Endometrial microvascular endothelial cells (primary cell): Measurements from ENCODE around the gene UBXN10. TPM values are rescaled to one million over a fixed set of nuclear protein-coding genes. Genes with fewer than 3 reads are reported as not detected.

ENCODE experiments used
- in situ Hi-C: cut with HindIII; loops from 2 replicates; pipeline ENCODE4 v1.10.0; 2017; ENCODE audit warnings: low sequenced_read_pairs, low pct_unique_long_range_greater_than_20kb; ENCODE audit errors: inconsistent ontology term
- total RNA-seq: library from RNA; depleted of rRNA; stranded (reverse); fragments of >200 nt; gene quantifications from one replicate; pipeline ENCODE4 v1.2.3, GENCODE V29; 2015; ENCODE audit errors: inconsistent ontology term

Gene UBXN10
- total RNA-seq, 1 donor from 2014 or later, result not detected

DNA sequence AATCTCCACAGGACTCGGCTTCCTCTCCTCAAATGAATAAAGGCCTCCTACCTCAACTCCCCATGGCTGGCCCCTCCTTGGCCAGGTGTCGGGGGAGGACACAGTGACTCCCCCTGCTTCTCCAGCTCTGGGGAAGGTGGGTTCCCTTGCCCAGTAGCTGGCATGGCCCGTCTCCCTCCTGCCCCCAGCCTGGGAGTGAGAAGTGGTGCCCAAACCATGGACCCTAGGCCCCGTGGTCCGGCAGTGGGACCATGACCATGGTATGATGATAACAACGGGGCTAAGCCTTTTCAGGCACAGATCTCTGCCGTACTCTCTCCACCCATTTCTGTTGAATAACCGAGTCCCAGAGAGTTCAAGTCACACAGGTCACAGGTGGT lies 35.6 kb upstream of the UBXN10 start:
- in situ Hi-C loops, result no loop called here

DNA sequence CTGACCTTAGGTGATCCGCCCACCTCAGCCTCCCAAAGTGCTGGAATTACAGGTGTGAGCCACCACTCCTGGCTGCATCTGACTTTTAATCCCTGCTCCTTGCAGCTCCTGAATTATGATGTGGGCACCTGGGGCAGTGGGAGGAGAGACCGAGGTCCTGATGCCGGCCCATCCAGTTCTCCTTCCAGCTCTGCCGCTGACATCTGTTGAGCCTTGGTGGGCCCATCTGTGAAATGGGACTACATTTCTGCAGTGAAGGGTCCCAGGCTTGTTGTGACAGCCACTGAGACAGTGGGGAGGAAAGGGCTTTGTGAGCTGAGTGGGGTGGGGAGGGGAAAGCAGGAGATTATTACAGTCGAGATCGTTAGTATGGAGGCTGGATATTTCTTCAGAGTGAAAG lies 34.9 kb upstream of the UBXN10 start:
- in situ Hi-C loops, result no loop called here

DNA sequence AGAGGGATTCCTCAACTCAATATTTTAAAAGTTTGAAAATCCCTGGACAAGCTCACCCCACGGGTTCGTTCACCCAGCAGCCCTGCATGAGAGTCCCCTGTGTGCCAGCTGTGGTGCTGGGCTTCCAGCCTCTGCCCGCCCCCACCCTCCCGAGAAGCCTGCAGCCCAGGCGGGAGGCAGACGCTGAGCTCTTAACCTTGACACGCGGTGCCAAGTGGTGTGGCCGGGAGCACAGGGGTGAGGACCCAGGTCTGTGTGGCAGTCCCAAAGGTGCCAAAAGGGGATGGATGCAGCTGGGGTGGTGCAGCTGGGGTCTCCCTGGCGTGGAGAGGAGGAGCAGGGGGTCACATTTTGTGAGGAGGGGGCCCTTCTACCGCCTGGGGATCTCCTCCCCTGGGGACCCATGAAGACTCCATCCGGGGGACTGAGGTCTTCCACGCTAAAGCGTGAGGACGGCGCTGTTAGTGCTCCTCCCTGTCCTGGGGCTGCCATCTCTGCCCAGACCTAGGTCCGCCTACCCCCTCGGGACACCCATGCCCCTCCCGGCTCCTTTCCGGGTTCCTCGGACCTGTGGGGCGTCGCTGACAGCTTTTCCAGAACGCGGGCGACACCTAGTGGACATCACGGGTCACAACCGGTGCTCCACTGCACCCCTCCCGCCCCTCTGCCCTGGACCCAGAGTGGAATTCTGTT lies 33.8 kb upstream of the UBXN10 start:
- in situ Hi-C loops, result no loop called here

DNA sequence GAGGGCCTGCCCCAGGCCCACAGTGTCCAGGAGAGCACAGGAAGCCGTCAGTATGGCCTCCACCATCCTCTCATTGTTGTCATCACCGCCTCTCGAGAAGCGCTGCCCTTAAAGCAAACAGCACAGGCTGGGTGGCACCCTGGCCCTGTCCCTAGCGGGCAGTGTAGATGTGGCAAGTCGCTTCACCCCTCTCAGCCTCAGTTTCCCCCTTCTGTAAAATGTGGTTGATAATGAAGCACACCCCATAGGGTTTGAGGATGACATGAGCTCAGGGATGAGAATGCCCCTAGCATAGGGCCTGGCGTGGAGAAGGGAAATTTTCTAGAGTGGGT lies 33.3 kb upstream of the UBXN10 start:
- in situ Hi-C loops, result no loop called here

DNA sequence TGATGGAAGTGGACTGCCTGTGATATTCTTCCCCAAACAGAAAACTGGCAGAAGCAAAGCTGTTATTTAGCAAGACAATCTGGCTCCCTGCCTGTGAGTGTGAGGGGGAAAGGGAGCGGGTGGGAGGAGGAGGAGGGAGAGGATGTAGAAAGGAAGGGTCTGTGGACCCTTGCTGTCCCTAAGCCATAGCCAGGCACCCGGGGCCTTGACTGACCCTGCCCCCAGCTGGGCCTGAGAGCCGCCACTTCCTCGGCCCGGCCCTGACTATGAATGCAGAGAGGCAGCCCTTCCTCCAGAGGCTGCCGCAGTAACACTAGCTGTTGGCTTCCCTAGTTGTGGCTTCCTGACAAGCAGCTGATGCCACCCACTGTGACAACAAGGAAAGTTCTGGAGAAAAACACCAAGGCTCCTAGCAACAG lies 32.9 kb upstream of the UBXN10 start:
- in situ Hi-C loops, result no loop called here

DNA sequence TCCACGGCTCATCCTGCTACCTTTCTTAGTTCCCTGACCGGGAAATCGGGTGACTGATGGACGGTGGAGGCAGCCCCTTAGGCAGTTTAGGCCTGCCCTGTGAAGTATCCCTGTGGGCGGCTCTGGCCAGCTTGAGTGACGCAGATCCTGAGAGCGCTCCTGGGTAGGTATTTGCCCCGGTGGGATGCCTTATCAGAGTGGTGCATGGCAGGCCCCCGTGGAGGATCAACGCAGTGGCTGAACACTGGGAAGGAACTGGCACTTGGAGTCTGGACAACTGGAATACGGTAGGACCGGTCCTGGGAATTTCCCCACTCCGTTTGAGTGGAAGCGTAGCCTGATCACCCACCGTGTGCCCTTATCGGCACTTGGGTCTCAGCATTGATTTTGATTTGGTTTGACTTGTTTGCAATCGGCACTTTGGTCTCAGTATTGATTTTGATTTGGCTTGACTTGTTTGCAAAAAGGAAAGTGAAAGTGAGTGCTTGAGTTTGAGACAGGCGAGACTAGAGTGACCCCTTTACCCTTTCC lies 31.5 kb upstream of the UBXN10 start:
- in situ Hi-C loops, result no loop called here

DNA sequence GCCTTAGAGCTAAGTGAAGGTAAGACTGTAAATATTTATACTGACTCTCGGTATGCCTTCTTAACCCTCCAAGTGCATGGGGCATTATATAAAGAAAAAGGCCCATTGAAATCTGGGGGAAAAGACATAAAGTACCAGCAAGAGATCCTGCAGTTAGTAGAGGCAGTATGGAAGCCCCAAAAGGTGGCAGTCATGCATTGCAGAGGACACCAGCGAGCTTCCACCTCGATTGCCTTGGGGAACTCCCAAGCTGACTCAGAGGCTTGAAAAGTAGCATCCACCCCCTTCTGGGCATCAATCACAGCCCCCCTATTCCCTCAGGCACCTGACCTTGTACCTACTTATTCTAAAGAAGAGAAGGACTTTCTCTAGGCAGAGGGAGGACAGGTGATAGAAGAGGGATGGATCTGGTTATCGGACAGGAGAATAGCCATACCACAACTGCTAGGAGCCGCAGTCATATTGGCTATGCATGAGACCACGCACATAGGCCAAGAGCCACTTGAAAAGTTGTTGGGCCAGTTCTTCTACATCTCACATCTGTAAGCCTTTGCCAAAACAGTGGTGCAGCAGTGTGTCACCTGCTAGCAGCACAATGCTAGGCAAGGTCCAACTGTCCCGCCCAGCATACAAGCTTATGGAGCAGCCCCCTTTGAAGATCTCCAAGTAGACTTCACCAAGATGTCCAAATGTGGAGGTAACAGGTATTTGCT lies 27.4 kb upstream of the UBXN10 start:
- in situ Hi-C loops, result no loop called here

DNA sequence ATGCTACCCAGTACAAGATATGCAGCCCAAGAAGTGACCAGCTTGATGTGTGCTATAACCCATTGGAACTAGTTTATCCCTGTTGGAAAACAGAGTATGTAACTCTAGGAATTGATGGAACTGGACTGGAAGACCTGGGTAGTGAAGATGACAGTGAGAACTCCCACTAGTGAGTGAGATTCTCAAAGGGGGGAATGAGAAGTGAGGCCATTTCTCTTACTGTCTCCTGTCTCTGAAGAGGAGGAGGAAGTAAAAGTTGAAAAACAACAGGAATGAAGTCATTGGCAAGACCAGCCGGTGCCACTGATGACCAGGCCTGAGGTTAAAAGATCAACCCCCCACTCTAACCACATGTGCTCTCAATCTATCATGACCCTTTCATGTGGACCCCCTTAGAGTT lies 25.9 kb upstream of the UBXN10 start:
- in situ Hi-C loops, result no loop called here

DNA sequence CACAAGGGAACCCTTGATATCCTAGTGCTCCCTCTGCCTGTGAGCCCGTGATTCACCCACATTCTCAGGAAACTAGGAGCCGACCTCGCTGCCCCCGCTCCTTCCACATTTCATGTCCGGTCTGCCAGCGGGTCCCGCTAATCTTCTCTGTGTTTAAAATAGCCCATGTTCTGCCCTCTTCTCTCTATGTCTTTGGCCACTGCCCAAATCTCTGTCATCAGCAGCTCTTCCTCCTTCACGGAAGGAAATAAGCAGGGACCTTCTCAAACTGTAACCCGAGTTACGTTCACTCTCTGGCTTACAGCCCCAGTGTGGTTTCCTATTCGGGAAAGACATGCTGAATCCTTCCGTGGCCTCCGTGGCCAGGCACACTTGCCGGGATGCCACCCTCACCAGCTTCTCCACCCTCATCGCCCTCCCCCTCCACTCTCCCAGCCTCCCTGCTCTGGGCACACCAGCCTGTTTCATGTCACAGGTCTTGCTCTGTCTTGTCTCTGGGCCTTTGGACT lies 21.1 kb upstream of the UBXN10 start:
- in situ Hi-C loops, result no loop called here

DNA sequence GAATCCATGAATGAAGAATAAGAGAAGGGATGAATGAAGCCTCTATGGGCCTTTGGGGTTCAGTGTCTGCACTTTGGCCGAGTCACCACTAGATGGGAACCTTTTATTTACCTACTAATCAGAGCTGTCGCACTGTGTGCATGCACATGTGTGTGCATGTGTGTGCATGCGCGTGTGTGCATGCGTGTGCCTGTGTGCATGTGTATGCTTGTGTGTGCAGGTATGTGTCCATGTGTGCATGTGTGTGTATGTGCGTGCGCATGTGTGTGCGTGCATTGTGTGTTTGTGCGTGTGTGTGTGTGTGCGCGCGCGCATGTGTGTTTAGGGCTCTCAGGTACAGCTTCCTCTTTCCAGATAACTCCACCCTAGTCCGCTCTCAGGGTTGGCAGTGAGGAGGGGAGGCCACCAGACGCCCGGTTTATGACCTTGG lies 20.4 kb upstream of the UBXN10 start:
- in situ Hi-C loops, result no loop called here

DNA sequence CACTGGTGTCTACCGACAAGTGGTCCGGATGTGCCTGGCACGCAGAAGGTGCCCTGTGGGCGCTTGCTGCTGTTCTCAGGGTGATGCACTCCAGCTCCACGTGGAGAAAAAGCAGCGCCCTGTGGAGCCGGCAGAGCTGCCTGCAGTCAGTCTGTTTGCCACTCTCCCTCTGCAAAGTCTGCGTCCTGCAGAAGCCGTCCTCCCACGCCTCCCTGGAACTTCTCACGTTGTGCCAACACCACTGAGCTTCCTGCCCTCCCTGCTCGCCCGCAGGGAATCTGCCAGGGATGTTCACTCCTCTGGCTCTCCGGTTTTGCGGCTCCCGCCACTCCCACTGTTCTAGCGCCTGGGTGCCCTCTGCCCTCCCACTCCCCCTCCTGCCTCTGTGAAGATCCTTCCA lies 19.8 kb upstream of the UBXN10 start:
- in situ Hi-C loops, result no loop called here

DNA sequence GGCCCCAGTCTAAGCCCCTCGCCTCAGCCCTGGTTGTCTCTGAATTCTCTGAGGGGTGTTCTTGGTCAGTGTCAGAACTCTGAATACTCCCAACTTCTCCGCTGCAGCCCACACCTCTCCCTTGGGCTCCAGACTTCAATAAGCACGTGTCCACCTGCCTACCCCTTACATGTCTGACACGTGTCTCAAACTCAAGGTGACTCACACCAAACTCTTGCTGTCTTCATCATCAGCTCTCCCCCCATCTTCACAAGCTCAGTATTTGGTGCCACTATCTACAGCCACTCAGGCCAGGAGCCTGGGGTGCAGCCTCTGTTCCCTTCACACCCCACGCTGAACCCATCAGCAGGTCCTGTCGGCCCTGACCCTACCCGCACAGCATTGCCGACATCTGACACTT lies 18.8 kb upstream of the UBXN10 start:
- in situ Hi-C loops, result no loop called here

DNA sequence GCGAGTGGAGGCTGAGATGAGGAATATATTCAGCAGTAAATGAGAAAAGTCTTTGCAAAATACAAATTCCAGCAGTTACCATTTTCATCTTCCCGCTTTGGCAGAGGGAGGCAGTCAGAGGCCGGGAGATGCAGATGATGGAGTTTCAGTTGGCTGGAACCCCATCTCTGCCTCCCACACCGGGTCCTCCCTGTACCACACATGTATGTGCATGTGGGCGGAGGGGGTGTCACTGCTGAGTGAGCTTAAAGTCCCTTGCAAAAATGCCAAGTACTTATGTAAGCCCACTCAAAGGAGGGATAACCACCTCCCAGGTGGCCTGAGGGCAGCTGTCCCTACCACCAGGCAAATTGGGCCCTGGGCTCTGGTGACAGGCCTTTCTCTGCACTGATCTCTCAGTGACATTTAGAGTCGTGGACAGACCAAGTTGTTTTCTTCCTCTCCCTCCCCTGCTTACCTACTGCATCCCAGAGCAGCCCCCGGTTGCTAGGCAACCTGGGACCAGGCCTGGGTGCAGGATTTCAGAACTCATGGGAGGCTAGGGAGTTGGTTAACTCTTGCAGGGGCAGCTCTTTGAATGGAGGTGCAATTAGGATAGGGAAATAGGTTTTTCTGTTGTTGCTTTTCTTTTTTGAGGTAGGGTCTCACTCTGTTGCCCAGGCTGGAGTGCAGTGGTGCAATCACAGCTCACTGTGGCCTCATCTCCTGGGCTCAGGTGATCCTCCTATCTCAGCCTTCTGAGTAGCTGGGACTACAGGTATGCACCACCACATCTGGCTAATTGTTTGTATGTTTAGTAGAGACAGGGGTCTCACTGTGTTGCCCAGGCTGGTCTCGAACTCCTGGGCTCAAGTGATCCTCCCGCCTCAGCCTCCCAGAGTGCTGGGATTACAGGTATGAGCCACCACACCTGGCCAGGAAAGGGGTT lies 17.1 kb upstream of the UBXN10 start:
- in situ Hi-C loops, result no loop called here

DNA sequence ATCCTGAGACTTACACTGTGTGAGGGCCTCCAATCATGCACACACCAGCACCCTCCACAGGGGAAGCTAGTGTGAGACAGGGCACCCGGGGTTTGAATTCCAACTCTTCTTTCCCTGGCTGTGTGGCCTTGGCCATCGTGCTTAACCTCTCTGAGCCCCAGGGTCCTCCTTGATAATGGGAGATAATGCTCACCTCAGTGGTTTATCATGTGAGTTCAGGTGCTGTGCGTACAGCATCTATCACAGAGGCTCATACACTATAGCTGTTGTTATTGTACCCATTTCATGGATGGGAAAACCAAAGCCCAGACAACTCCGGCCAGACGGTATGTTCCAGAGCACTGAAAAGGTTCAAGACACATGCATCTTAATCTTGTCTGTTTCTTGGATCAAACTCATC lies 16.0 kb upstream of the UBXN10 start:
- in situ Hi-C loops, result no loop called here

DNA sequence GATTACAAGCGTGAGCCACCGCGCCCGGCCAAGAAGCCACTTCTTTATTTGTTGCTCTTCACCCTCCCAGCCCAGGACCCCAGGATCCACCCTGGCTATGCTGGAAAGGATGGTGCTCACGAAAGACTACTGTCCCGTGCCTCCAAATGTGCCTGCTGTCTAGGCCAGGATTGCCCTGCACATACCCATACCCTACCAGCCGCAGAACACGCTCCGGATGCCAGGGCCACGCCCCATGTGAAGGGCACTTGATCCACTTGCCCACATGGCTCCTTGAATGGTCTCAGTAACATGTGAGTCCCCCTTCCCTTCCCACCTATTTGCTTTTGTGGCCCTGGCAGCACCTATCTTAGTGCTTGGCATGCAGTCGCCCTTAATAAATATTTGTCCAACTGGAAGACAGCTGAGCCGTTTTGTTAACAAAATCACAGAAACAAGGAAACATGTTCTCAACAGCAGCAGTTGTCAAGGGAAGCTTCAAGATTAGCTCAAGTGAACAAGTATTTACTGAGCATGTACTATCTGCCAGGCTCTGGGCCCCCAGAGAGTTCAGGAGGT lies 13.8 kb upstream of the UBXN10 start:
- in situ Hi-C loops, result no loop called here

DNA sequence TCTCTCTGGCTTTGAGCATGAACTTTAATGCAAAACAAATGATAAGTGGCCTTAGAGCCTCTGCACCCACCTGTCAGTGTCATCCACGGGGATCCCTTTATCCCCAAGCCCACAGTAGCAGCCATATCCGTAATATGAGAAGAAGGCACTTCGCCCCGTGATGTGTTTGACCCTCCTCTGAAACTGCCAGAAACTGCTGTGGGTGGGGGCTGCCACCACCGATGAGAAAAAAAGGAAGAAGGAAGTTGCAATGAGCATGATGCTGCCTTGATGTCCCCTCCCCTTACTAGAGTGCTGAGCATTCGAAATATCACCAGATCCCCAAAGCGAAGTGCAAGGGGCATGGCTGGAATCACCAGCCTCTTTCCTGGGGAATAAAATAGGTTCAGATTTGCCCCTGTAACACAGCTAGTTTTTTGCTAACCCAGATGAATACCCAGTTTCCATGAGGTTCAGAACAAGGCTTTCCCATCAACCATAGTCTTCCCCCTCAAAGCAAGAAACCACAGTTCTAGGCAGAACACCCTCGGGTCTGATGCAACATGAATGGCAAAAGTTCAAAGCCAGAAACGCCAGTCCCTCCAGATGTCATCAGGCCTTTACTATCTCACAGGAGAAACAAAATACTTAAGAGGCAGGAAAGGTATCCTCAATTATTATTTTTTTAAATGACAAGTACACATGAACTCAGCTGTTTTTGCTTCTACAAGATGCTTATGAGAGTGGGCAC lies 10.8 kb upstream of the UBXN10 start:
- in situ Hi-C loops, result no loop called here

DNA sequence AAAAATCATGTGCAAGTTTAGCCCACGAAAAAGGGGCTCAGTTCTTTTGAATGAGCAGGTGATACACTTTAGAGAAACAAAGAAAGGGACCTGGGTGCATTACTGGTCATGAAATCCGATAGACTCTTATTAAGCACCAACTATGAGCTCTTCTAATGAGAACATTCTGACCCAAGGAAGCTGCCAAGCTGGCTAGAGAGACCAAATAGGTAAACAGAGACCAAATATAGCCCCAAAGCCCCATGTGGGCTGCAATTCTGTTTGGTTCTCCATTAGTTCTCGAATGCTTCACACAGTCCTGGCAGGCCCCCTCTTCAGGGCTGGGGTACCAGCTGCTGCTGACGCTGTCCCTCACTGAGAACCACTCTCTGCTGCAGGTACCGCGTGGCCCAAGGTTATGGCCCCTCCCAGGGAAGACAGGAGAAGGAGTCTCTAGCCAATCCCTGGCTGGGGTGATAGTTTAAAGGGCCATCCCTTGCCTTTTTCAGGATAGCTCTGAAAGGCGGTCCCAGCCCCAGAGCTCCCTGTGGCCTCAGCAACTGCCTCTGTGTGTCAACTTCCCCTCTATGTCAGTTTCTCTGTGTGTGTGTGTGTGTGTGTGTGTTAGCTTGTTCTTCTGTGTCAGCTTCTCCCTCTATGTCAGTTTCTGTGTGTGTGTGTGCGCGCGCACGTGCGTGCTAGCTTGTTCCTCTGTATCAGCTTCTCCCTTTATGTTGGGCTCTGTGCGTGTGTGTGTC lies 7.1 kb upstream of the UBXN10 start:
- in situ Hi-C loops, result no loop called here
